H1 (cell line): ENCODE data around the gene TEX38. TPM values are rescaled to one million over a fixed set of nuclear protein-coding genes. Genes with fewer than 3 reads are reported as not detected.

Source experiments
- CTCF ChIA-PET: fragments of 300-600 bp; sonication (Branson Sonifier 250); formaldehyde crosslinking; loops from one replicate; lab custom pipeline; 2021; ENCODE audit not compliant: partially characterized antibody; lab: Charles Lee
- POLR2A ChIA-PET: fragments of 300-600 bp; sonication (Branson Sonifier 250); formaldehyde crosslinking; loops from one replicate; lab custom pipeline; 2021; ENCODE audit warnings: inconsistent platforms; ENCODE audit not compliant: partially characterized antibody; lab: Charles Lee
- DNase-seq, 2 experiments: peaks; one replicate each; pipeline versions ENCODE4 v3.0.0 to v3.0.0-alpha.2; 2010 to 2022; ENCODE audit warnings: low spot score in 2 of 2, low read depth in 1 of 2, mixed read lengths in 1 of 2
- FAIRE-seq: peaks from 2 replicates; lab custom pipeline; 2011; peaks lifted over from hg19 to GRCh38; lab: Jason Lieb, UNC
- H2AFZ ChIP-seq: 2 replicates; pipeline ENCODE4 v1.8.1; 2012; ENCODE audit warnings: low read length, inconsistent platforms
- H2AK5ac ChIP-seq: 2 replicates; pipeline ENCODE4 v1.6.1; 2013; ENCODE audit warnings: low read depth, low read length
- H2BK120ac ChIP-seq: replicated peaks from 2 replicates; pipeline ENCODE3; 2013; ENCODE audit warnings: low read depth, low read length, inconsistent platforms
- H2BK12ac ChIP-seq: 2 replicates; pipeline ENCODE4 v1.6.1; 2013; ENCODE audit warnings: low read depth, low read length
- H2BK15ac ChIP-seq: 2 replicates; pipeline ENCODE4 v1.6.1; 2013; ENCODE audit warnings: low read length
- H2BK20ac ChIP-seq: 2 replicates; pipeline ENCODE4 v1.6.1; 2013; ENCODE audit warnings: low read length
- H2BK5ac ChIP-seq: 2 replicates; pipeline ENCODE4 v1.6.1; 2013; ENCODE audit warnings: low read depth, low read length
- H3K14ac ChIP-seq: 2 replicates; pipeline ENCODE4 v1.6.1; 2013; ENCODE audit warnings: inconsistent platforms; ENCODE audit not compliant: insufficient read length
- H3K18ac ChIP-seq: 2 replicates; pipeline ENCODE4 v1.6.1; 2013; ENCODE audit warnings: low read length; ENCODE audit errors: extremely low read depth
- H3K23ac ChIP-seq: 2 replicates; pipeline ENCODE4 v1.6.1; 2013; ENCODE audit warnings: inconsistent platforms; ENCODE audit not compliant: insufficient read length
- H3K23me2 ChIP-seq: 2 replicates; pipeline ENCODE4 v1.6.1; 2013; ENCODE audit warnings: low read depth, low read length
- H3K27ac ChIP-seq: 2 replicates; pipeline ENCODE4 v1.6.1; 2011; ENCODE audit warnings: low read depth, low read length, inconsistent platforms
- H3K27me3 ChIP-seq, 4 experiments: replicated peaks in 1 of 4; 1 replicate in 1 of 4; 2 replicates in 3 of 4; pipeline versions ENCODE4 v1.6.1 to v1.8.1; 2011 to 2013; ENCODE audit warnings: low read length in 3 of 4, mild to moderate bottlenecking in 3 of 4, inconsistent platforms in 2 of 4, mixed read lengths in 2 of 4, moderate library complexity in 1 of 4; ENCODE audit not compliant: control insufficient read depth in 3 of 4, insufficient read depth in 3 of 4; ENCODE audit errors: extremely low read depth in 1 of 4
- H3K36me3 ChIP-seq, 4 experiments: 2 replicates each; pipeline versions ENCODE4 v1.6.1 to v1.8.1; 2011 to 2013; ENCODE audit warnings: mild to moderate bottlenecking in 4 of 4, low read length in 3 of 4, moderate library complexity in 2 of 4, control low read depth in 1 of 4, inconsistent platforms in 1 of 4; ENCODE audit not compliant: insufficient read depth in 4 of 4, control insufficient read depth in 2 of 4
- H3K4ac ChIP-seq: replicated peaks from 2 replicates; pipeline ENCODE3; 2013; ENCODE audit warnings: low read length, low read depth, mixed read lengths, inconsistent platforms; ENCODE audit not compliant: insufficient read length
- H3K4me1 ChIP-seq, 4 experiments: replicated peaks in 1 of 4; 1 replicate in 1 of 4; 2 replicates in 3 of 4; pipeline versions ENCODE4 v1.6.1 to v1.8.1; 2011 to 2013; ENCODE audit warnings: low read length in 3 of 4, inconsistent platforms in 2 of 4, mixed read lengths in 1 of 4; ENCODE audit not compliant: insufficient read depth in 4 of 4, control insufficient read depth in 3 of 4
- H3K4me2 ChIP-seq, 2 experiments: 2 replicates each; pipeline versions ENCODE4 v1.6.1 to v1.8.1; 2011 to 2013; ENCODE audit warnings: low read depth in 2 of 2, low read length in 2 of 2, control low read depth in 1 of 2, inconsistent platforms in 1 of 2, mild to moderate bottlenecking in 1 of 2; ENCODE audit not compliant: insufficient read depth in 1 of 2
- H3K4me3 ChIP-seq, 4 experiments: fragments of 200-600, 300-600 bp in 1 of 4; sonication (generic), shearing (Covaris generic), sonication (Bioruptor Twin) in 1 of 4; 2 replicates each; pipeline versions ENCODE4 v1.5.1 to v1.8.1; 2011 to 2016; ENCODE audit warnings: low read length in 4 of 4, low read depth in 3 of 4, control low read depth in 2 of 4, inconsistent platforms in 2 of 4, mild to moderate bottlenecking in 2 of 4, mixed read lengths in 1 of 4, moderate library complexity in 1 of 4; ENCODE audit not compliant: insufficient read depth in 2 of 4; ENCODE audit errors: extremely low read depth in 1 of 4
- H3K56ac ChIP-seq: replicated peaks from 2 replicates; pipeline ENCODE3; 2013; ENCODE audit warnings: low read depth, mild to moderate bottlenecking, mixed read lengths, low read length, inconsistent platforms; ENCODE audit not compliant: insufficient read length
- H3K79me1 ChIP-seq: 2 replicates; pipeline ENCODE4 v1.6.1; 2013; ENCODE audit warnings: low read depth, low read length, control low read depth
- H3K79me2 ChIP-seq, 2 experiments: 2 replicates each; pipeline versions ENCODE4 v1.6.1 to v1.8.1; 2012 to 2013; ENCODE audit warnings: low read length in 2 of 2, mild to moderate bottlenecking in 2 of 2, inconsistent platforms in 1 of 2; ENCODE audit not compliant: insufficient read depth in 2 of 2, control insufficient read depth in 1 of 2
- H3K9ac ChIP-seq, 4 experiments: replicated peaks in 1 of 4; 1 replicate in 1 of 4; 2 replicates in 3 of 4; pipeline versions ENCODE4 v1.6.1 to v1.8.1; 2011 to 2013; ENCODE audit warnings: low read depth in 3 of 4, low read length in 3 of 4, control low read depth in 2 of 4, mild to moderate bottlenecking in 2 of 4, moderate library complexity in 2 of 4, inconsistent platforms in 1 of 4; ENCODE audit errors: extremely low read depth in 1 of 4
- H3K9me3 ChIP-seq, 2 experiments: 2 replicates each; pipeline versions ENCODE4 v1.6.1 to v1.8.1; 2012 to 2013; ENCODE audit warnings: mild to moderate bottlenecking in 2 of 2, moderate library complexity in 2 of 2, control low read depth in 1 of 2, inconsistent platforms in 1 of 2, low read depth in 1 of 2, low read length in 1 of 2, mixed read lengths in 1 of 2; ENCODE audit not compliant: insufficient read depth in 2 of 2
- H4K20me1 ChIP-seq, 2 experiments: replicated peaks in 1 of 2; 2 replicates each; pipeline versions ENCODE3 to v1.8.1; 2011 to 2013; ENCODE audit warnings: inconsistent platforms in 2 of 2, low read length in 2 of 2, mild to moderate bottlenecking in 1 of 2; ENCODE audit not compliant: insufficient read depth in 2 of 2, control insufficient read depth in 1 of 2
- H4K5ac ChIP-seq: 2 replicates; pipeline ENCODE4 v1.6.1; 2013; ENCODE audit warnings: low read length, low read depth, mixed read lengths, inconsistent platforms; ENCODE audit not compliant: insufficient read length
- H4K8ac ChIP-seq: 2 replicates; pipeline ENCODE4 v1.8.0; 2013; ENCODE audit warnings: mild to moderate bottlenecking, moderate library complexity, low read length, inconsistent platforms; ENCODE audit not compliant: insufficient read depth; ENCODE audit errors: extremely low read depth
- H4K91ac ChIP-seq: replicated peaks from 2 replicates; pipeline ENCODE3; 2013; ENCODE audit warnings: low read length, mixed read lengths, inconsistent platforms; ENCODE audit not compliant: insufficient read length
- BCL11A ChIP-seq, 2 experiments: IDR thresholded peaks; one replicate each; pipeline ENCODE4 v1.6.1; 2011; ENCODE audit warnings: low read depth in 2 of 2, low read length in 2 of 2, mild to moderate bottlenecking in 2 of 2
- PHF8 ChIP-seq: fragments of 200-600 bp; sonication (generic); conservative IDR thresholded peaks from 2 replicates; pipeline ENCODE4 v1.7.1; 2012; ENCODE audit warnings: low read depth, mild to moderate bottlenecking, inconsistent platforms, low read length, moderate library complexity
- RAD21 ChIP-seq, 2 experiments: IDR thresholded peaks in 1 of 2; conservative IDR thresholded peaks in 1 of 2; 2 replicates each; pipeline ENCODE4 v1.6.1; 2011; ENCODE audit warnings: low read depth in 2 of 2, low read length in 2 of 2, improper control_type of control experiment in 1 of 2, inconsistent platforms in 1 of 2, mild to moderate bottlenecking in 1 of 2, moderate library complexity in 1 of 2
- TAF1 ChIP-seq: IDR thresholded peaks from 2 replicates; pipeline ENCODE4 v1.6.1; 2011; ENCODE audit warnings: mild to moderate bottlenecking, low read depth, low read length
- WGBS, 2 experiments: shearing (Covaris generic) in 1 of 2; methylation state at CpG; one replicate each; pipeline versions ENCODE4 v1.1.6 to v1.1.7; 2013 to 2015; ENCODE audit warnings: low lambda C conversion rate in 2 of 2, mixed read lengths in 2 of 2, inconsistent platforms in 1 of 2, low coverage in 1 of 2, missing lambda C conversion rate in 1 of 2; ENCODE audit not compliant: insufficient replicate concordance in 2 of 2, insufficient coverage in 1 of 2, insufficient read length in 1 of 2; ENCODE audit errors: extremely low coverage in 1 of 2, missing lambda C conversion rate in 1 of 2; 5-methylcytosine and 5-hydroxymethylcytosine counted together
- polyA plus RNA-seq, 7 experiments: library from polyadenylated mRNA; depleted of rRNA in 3 of 7; stranded (reverse) in 5 of 7; unstranded in 2 of 7; fragments of >200 nt in 5 of 7; fragments of 200-250 nt in 2 of 7; gene quantifications; 1 replicate in 5 of 7; 2 replicates in 1 of 7; 4 replicates in 1 of 7; pipeline versions ENCODE4 v1.2.1 to v1.2.3, GENCODE V29; 2011 to 2013; ENCODE audit warnings: missing spikeins in 2 of 7, mixed read lengths in 2 of 7
- total RNA-seq: library from RNA; stranded (reverse); fragmentation: NEBNext Ultra II Directional; extraction: Animal tissue kit (Norgen Biotek cat#: 25700); gene quantifications from 2 replicates; pipeline ENCODE4 v1.2.1, GENCODE V29; 2021

The TEX38 gene
- total and polyA plus RNA-seq, 2 of the 8 experiments (the other 6 are each of a cell fraction or from before 2014, with no cell fraction given) = 0.33 TPM; not detected in 1

- POLR2A ChIA-PET = interaction anchor here (0.7 to 1.1 kb wide), 3 partner anchors 9 to 21 kb away, joined by 3 to 4 read pairs (median 3); no protein-coding TSS in a partner anchor
- peaks cover 0 to 6% of the 10 kb centered on the region in 2 experiments for H4K20me1 ChIP-seq
- no peak overlapping the region for H3K4me2 ChIP-seq
- no peak overlapping the region for H3K18ac ChIP-seq
- H2BK120ac ChIP-seq = no peak overlapping the region
- no peak overlapping the region for H3K4ac ChIP-seq
- H3K4me1 ChIP-seq = no peaks in the 10 kb centered on the region; a peak in 1 of 7 replicates
- H2BK15ac ChIP-seq = no peak overlapping the region
- H3K27ac ChIP-seq = no peak overlapping the region
- CTCF ChIA-PET = interaction anchor here (0.7 kb wide), 1 partner anchor 9 kb away, joined by 5 read pairs; no protein-coding TSS in a partner anchor
- no peaks in the 10 kb centered on the region for H3K9me3 ChIP-seq
- no peak overlapping the region for H3K14ac ChIP-seq
- H3K36me3 ChIP-seq = peaks cover 3 to 54% (median 47%) of the 10 kb centered on the region in 4 experiments; a peak in 7 of 8 replicates
- H3K23ac ChIP-seq = no peak overlapping the region
- H2BK20ac ChIP-seq = no peak overlapping the region
- H3K79me2 ChIP-seq = no peaks in the 10 kb centered on the region
- H3K9ac ChIP-seq = peak overlapping the region in 1 of 4 experiments; percentile 34; a peak in 1 of 7 replicates
- H4K91ac ChIP-seq = no peak overlapping the region
- H2AK5ac ChIP-seq = no peak overlapping the region
- DNase-seq (no peak), FAIRE-seq (no peak)
- no peaks in the 10 kb centered on the region for H3K79me1 ChIP-seq
- H4K5ac ChIP-seq = no peak overlapping the region
- H3K4me3 ChIP-seq = no peak overlapping the region
- no peak overlapping the region for H2BK12ac ChIP-seq
- H2AFZ ChIP-seq = no peak overlapping the region
- no peak overlapping the region for H2BK5ac ChIP-seq
- WGBS, 2 experiments = 82% methylated on average over 3 of the region's 3 CpGs; no CpG with 5 or more reads in 1 of the 2 experiments
- H4K8ac ChIP-seq = no peak overlapping the region
- no peaks in the 10 kb centered on the region for H3K23me2 ChIP-seq
- no peak overlapping the region for H3K56ac ChIP-seq
- no peaks in the 10 kb centered on the region for H3K27me3 ChIP-seq
- TF ChIP-seq RAD21 (IDR thresholded peaks at IDR 0.05 in 1 of 2, conservative IDR thresholded peaks at IDR 0.05 in 1 of 2; ENCODE audit: low read depth in 2 of 2, low read length in 2 of 2) = no peak
- TF ChIP-seq PHF8 = no peak
- TF ChIP-seq TAF1 = no peak
- TF ChIP-seq BCL11A (IDR thresholded peaks at IDR 0.05; ENCODE audit: low read depth in 2 of 2, low read length in 2 of 2) = no peak
Measured at GRCh38 chr1:46692811-46693770, 21.4 kb downstream of the TEX38 start.
